Measurements from ENCODE around the gene SLC4A7.

- TF ChIP-seq USF2 (CRISPR knock-in tag; IDR thresholded peaks at IDR 0.05) (no peak), JUN (CRISPR knock-in tag; IDR thresholded peaks at IDR 0.05) (no peak), CTCF (IDR thresholded peaks at IDR 0.05) (no peak), CBFB (CRISPR knock-in tag; IDR thresholded peaks at IDR 0.05; ENCODE audit: low read depth) (no peak), ELF4 (CRISPR knock-in tag; IDR thresholded peaks at IDR 0.05; ENCODE audit: low read depth) (no peak)
These were observed 148.6 kb downstream of the SLC4A7 start for GRCh38 chr3:27335571-27335970.

All from WTC11 (cell line).